Measurements from ENCODE around the gene RGS9BP. TPM values are rescaled to one million over a fixed set of nuclear protein-coding genes. Genes with fewer than 3 reads are reported as not detected.

RGS9BP gene
- total and polyA plus RNA-seq, 2 experiments from 2014 or later: 0.83 TPM; not detected in 1

GRCh38 chr19:32647361-32647760, 28.3 kb upstream of the RGS9BP start (continued):
- TF ChIP-seq, protein P1, sequence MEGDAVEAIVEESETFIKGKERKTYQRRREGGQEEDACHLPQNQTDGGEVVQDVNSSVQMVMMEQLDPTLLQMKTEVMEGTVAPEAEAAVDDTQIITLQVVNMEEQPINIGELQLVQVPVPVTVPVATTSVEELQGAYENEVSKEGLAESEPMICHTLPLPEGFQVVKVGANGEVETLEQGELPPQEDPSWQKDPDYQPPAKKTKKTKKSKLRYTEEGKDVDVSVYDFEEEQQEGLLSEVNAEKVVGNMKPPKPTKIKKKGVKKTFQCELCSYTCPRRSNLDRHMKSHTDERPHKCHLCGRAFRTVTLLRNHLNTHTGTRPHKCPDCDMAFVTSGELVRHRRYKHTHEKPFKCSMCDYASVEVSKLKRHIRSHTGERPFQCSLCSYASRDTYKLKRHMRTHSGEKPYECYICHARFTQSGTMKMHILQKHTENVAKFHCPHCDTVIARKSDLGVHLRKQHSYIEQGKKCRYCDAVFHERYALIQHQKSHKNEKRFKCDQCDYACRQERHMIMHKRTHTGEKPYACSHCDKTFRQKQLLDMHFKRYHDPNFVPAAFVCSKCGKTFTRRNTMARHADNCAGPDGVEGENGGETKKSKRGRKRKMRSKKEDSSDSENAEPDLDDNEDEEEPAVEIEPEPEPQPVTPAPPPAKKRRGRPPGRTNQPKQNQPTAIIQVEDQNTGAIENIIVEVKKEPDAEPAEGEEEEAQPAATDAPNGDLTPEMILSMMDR (conservative IDR thresholded peaks at IDR 0.05; ENCODE audit: low read depth in 2 of 2): no peak
- TF ChIP-seq EZH2 (IDR thresholded peaks at IDR 0.05; ENCODE audit: low read depth, unreplicated experiment) (no peak), JUNB (IDR thresholded peaks at IDR 0.05; ENCODE audit: unreplicated experiment) (no peak), NANOG (IDR thresholded peaks at IDR 0.05; ENCODE audit: borderline replicate concordance) (no peak), EZH2phosphoT487 (IDR thresholded peaks at IDR 0.05; ENCODE audit: unreplicated experiment) (no peak), ETS1 (IDR thresholded peaks at IDR 0.05) (no peak)

GRCh38 chr19:32649751-32650150, 25.9 kb upstream of the RGS9BP start:
- Mint-ChIP-seq H3K9me3 (no peaks in the 10 kb centered on the region), H3K36me3 (ENCODE audit: low read depth) (peaks cover 37% of the 10 kb centered on the region)
- no peak for TF ChIP-seq STAT1 (IDR thresholded peaks at IDR 0.05; ENCODE audit: unreplicated experiment)
- TF ChIP-seq, protein P1 (conservative IDR thresholded peaks at IDR 0.05; ENCODE audit: low read depth in 2 of 2): no peak
- no peak for TF ChIP-seq POLR2AphosphoS5 (IDR thresholded peaks at IDR 0.05; ENCODE audit: low read depth)
- TF ChIP-seq EZH2 (IDR thresholded peaks at IDR 0.05; ENCODE audit: low read depth, unreplicated experiment): no peak
- no peak for TF ChIP-seq CREB1 (CRISPR knock-in tag; IDR thresholded peaks at IDR 0.05; ENCODE audit: low read depth)
- no peak for TF ChIP-seq ZNF114 (CRISPR knock-in tag; IDR thresholded peaks at IDR 0.05)
- TF ChIP-seq ETS1 (IDR thresholded peaks at IDR 0.05): no peak
- TF ChIP-seq EZH2phosphoT487 (IDR thresholded peaks at IDR 0.05; ENCODE audit: unreplicated experiment): no peak
- no peak for TF ChIP-seq ZNF331 (CRISPR knock-in tag; IDR thresholded peaks at IDR 0.05; ENCODE audit: low read depth)
- TF ChIP-seq, protein P2, sequence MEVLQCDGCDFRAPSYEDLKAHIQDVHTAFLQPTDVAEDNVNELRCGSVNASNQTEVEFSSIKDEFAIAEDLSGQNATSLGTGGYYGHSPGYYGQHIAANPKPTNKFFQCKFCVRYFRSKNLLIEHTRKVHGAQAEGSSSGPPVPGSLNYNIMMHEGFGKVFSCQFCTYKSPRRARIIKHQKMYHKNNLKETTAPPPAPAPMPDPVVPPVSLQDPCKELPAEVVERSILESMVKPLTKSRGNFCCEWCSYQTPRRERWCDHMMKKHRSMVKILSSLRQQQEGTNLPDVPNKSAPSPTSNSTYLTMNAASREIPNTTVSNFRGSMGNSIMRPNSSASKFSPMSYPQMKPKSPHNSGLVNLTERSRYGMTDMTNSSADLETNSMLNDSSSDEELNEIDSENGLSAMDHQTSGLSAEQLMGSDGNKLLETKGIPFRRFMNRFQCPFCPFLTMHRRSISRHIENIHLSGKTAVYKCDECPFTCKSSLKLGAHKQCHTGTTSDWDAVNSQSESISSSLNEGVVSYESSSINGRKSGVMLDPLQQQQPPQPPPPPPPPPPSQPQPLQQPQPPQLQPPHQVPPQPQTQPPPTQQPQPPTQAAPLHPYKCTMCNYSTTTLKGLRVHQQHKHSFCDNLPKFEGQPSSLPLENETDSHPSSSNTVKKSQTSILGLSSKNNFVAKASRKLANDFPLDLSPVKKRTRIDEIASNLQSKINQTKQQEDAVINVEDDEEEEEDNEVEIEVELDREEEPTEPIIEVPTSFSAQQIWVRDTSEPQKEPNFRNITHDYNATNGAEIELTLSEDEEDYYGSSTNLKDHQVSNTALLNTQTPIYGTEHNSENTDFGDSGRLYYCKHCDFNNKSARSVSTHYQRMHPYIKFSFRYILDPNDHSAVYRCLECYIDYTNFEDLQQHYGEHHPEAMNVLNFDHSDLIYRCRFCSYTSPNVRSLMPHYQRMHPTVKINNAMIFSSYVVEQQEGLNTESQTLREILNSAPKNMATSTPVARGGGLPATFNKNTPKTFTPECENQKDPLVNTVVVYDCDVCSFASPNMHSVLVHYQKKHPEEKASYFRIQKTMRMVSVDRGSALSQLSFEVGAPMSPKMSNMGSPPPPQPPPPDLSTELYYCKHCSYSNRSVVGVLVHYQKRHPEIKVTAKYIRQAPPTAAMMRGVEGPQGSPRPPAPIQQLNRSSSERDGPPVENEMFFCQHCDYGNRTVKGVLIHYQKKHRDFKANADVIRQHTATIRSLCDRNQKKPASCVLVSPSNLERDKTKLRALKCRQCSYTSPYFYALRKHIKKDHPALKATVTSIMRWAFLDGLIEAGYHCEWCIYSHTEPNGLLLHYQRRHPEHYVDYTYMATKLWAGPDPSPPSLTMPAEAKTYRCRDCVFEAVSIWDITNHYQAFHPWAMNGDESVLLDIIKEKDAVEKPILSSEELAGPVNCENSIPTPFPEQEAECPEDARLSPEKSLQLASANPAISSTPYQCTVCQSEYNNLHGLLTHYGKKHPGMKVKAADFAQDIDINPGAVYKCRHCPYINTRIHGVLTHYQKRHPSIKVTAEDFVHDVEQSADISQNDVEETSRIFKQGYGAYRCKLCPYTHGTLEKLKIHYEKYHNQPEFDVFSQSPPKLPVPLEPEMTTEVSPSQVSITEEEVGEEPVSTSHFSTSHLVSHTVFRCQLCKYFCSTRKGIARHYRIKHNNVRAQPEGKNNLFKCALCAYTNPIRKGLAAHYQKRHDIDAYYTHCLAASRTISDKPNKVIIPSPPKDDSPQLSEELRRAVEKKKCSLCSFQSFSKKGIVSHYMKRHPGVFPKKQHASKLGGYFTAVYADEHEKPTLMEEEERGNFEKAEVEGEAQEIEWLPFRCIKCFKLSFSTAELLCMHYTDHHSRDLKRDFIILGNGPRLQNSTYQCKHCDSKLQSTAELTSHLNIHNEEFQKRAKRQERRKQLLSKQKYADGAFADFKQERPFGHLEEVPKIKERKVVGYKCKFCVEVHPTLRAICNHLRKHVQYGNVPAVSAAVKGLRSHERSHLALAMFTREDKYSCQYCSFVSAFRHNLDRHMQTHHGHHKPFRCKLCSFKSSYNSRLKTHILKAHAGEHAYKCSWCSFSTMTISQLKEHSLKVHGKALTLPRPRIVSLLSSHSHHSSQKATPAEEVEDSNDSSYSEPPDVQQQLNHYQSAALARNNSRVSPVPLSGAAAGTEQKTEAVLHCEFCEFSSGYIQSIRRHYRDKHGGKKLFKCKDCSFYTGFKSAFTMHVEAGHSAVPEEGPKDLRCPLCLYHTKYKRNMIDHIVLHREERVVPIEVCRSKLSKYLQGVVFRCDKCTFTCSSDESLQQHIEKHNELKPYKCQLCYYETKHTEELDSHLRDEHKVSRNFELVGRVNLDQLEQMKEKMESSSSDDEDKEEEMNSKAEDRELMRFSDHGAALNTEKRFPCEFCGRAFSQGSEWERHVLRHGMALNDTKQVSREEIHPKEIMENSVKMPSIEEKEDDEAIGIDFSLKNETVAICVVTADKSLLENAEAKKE (CRISPR knock-in tag; IDR thresholded peaks at IDR 0.05): no peak
- TF ChIP-seq NANOG (IDR thresholded peaks at IDR 0.05; ENCODE audit: borderline replicate concordance): no peak
- no peak for TF ChIP-seq JUNB (IDR thresholded peaks at IDR 0.05; ENCODE audit: unreplicated experiment)

More at GRCh38 chr19:32649751-32650150, 25.9 kb upstream of the RGS9BP start:
- peaks cover 4% of the 10 kb centered on the region for H3K27me3 Mint-ChIP-seq (ENCODE audit: insufficient read depth, low read depth, poor library complexity)
- Histone ChIP-seq H3K27me3 (ENCODE audit: insufficient read depth) (no peaks in the 10 kb centered on the region), H3K79me2 (replicated peaks; ENCODE audit: insufficient read depth) (peaks cover 4% of the 10 kb centered on the region; the same call in 1 of the 2 replicates), H2AFZ (no peak overlapping the region), H3K9me2 (ENCODE audit: insufficient read depth) (no peaks in the 10 kb centered on the region), H3K4me3 (no peak overlapping the region), H3K36me3 (ENCODE audit: insufficient read depth) (peaks cover 8% of the 10 kb centered on the region; the same call in 1 of the 2 replicates), H3K4me1 (ENCODE audit: insufficient read depth) (no peaks in the 10 kb centered on the region), H4K20me1 (replicated peaks; ENCODE audit: insufficient read depth) (peaks cover 8% of the 10 kb centered on the region), H3K27ac (ENCODE audit: low read depth) (no peak overlapping the region), H3F3A (replicated peaks; ENCODE audit: low read depth) (no peaks in the 10 kb centered on the region), H3K4me2 (no peak overlapping the region)
- H3K4me1 Mint-ChIP-seq: peaks cover 16% of the 10 kb centered on the region; the same call in 2 of the 3 replicates
- no peak for DNase-seq (ENCODE audit: low spot score)
- no peak overlapping the region for H3K4me3 Mint-ChIP-seq
- no peak for ATAC-seq
- no peak overlapping the region for H3K27ac Mint-ChIP-seq
